Heart right ventricle (tissue), 16 donors: ENCODE measurements around the gene ANK3. TPM values are rescaled to one million over a fixed set of nuclear protein-coding genes. Genes with fewer than 3 reads are reported as not detected.

ENCODE experiments used
- ATAC-seq, 8 donors: fragments of 200-7000 bp; cut with Tn5 transposase; one replicate each; pipeline ENCODE4 v1.9.1; 2020; ENCODE audit warnings: mild to moderate bottlenecking in 8 of 8, moderate library complexity in 8 of 8, moderate number of reproducible peaks in 1 of 8
- DNase-seq, 2 donors: peaks; one replicate each; pipeline ENCODE4 v3.0.0-alpha.2; 2020
- H3K27ac ChIP-seq, 10 donors: fragments of 200-600 bp; sonication (generic) in 2 of 10; one replicate each; pipeline versions ENCODE4 v1.5.0 to v1.8.0; 2020 to 2022; ENCODE audit warnings: mild to moderate bottlenecking in 3 of 10
- H3K27me3 ChIP-seq, 7 donors: fragments of 200-600 bp; one replicate each; pipeline ENCODE4 v1.8.0; 2021 to 2022; ENCODE audit warnings: mild to moderate bottlenecking in 2 of 7
- H3K36me3 ChIP-seq, 9 donors: fragments of 200-600 bp; sonication (generic) in 1 of 9; one replicate each; pipeline versions ENCODE4 v1.5.0 to v1.8.0; 2020 to 2022; ENCODE audit warnings: mild to moderate bottlenecking in 2 of 9
- H3K4me1 ChIP-seq, 9 donors: fragments of 200-600 bp; sonication (generic) in 1 of 9; one replicate each; pipeline versions ENCODE4 v1.5.0 to v1.8.0; 2020 to 2022; ENCODE audit warnings: mild to moderate bottlenecking in 4 of 9
- H3K4me3 ChIP-seq, 10 donors: fragments of 200-600 bp; sonication (generic) in 2 of 10; one replicate each; pipeline versions ENCODE4 v1.5.0 to v1.8.0; 2020 to 2022; ENCODE audit warnings: mild to moderate bottlenecking in 7 of 10, moderate library complexity in 2 of 10
- H3K9me3 ChIP-seq, 11 donors: fragments of 200-600 bp in 10 of 11; sonication (generic) in 2 of 11; one replicate each; pipeline versions ENCODE4 v1.5.0 to v1.8.0; 2013 to 2022; ENCODE audit warnings: mild to moderate bottlenecking in 2 of 11, control low read depth in 1 of 11, moderate library complexity in 1 of 11
- WGBS, 2 donors: extraction: QIAGEN DNeasy Blood & Tissue Kit; methylation state at CpG; one replicate each; pipeline ENCODE4 v1.1.7; 2013; ENCODE audit warnings: inconsistent platforms in 1 of 2; 5-methylcytosine and 5-hydroxymethylcytosine counted together
- intact Hi-C, 10 donors: fragments of 100-400 bp; cut with DNase I; formaldehyde crosslinking; loops; one replicate each; pipeline versions ENCODE4 v1.11.1 to v1.14.2; 2022
- polyA plus RNA-seq, 2 donors: library from polyadenylated mRNA; stranded (reverse); fragments of 200-250 nt; gene quantifications; one replicate each; pipeline ENCODE4 v1.2.3, GENCODE V29; 2013
- total RNA-seq, 10 donors: library from RNA; stranded (reverse); fragmentation: NEBNext Ultra II Directional in 3 of 10; extraction: Animal tissue kit (Norgen Biotek cat#: 25700) in 3 of 10; gene quantifications; one replicate each; pipeline versions ENCODE4 v1.2.1 to v1.2.4, GENCODE V29; 2021 to 2023
- TF ChIP-seq, protein P1 (sequence below), 9 donors: fragments of 200-600 bp; sonication (generic) in 2 of 9; IDR thresholded peaks; one replicate each; pipeline versions ENCODE4 v1.5.0 to v1.8.0; 2021 to 2022; ENCODE audit warnings: antibody characterized with exemption in 9 of 9, mild to moderate bottlenecking in 5 of 9, moderate library complexity in 1 of 9
- donor health status: Arrhythmogenic right ventricular cardiomyopathy.
- donor health status: ischemic (EF 13 %, LVEDD 7.1; RV severe dilation, severe dysfunction).
- donor health status: healthy with polysubstance abuse.
- donor health status: DM: no; HTN: yes; CAD: no.
- donor health status: DM: no; HTN: no; CAD: no.
- donor health status: ischemic (EF 25% LVEDD 6.9; RV normal size, moderate dysfunction).
- donor health status: ischemic (EF 25% LVEDD 5.7; RV mildly dilated, moderate dysfunction).
- donor health status: healthy.
- donor health status: DM: yes; HTN: yes; CAD: no.
- donor health status: Ischemic cardiomyopathy.
- donor health status: ischemic (EF 35%, LVEDD 5.7; RV mildly dilated, moderate dysfunction).
- donor health status: nonischemic (EF 11% LVEDD 7.7; RV severe dilation, severe dysfunction).
- donor health status: DM: yes; HTN: yes; CAD: no.
- donor health status: PGD.
- donor health status: ischemic (EF 29% LVEDD 5.4; RV normal size, mild dysfunction).
- donor health status: nonischemic (EF 23%, LVEDD 6.1; RV moderate dilation, normal function).

Gene ANK3
- total and polyA plus RNA-seq, 12 donors: 34.4 to 287 (median 245) TPM

GRCh38 chr10:60430017-60430416 is 40.3 kb upstream of the ANK3 start:
- WGBS, 2 donors: 95 to 98% methylated on average over 1 of the region's 1 CpG
- no peak for DNase-seq
- TF ChIP-seq, protein P1, sequence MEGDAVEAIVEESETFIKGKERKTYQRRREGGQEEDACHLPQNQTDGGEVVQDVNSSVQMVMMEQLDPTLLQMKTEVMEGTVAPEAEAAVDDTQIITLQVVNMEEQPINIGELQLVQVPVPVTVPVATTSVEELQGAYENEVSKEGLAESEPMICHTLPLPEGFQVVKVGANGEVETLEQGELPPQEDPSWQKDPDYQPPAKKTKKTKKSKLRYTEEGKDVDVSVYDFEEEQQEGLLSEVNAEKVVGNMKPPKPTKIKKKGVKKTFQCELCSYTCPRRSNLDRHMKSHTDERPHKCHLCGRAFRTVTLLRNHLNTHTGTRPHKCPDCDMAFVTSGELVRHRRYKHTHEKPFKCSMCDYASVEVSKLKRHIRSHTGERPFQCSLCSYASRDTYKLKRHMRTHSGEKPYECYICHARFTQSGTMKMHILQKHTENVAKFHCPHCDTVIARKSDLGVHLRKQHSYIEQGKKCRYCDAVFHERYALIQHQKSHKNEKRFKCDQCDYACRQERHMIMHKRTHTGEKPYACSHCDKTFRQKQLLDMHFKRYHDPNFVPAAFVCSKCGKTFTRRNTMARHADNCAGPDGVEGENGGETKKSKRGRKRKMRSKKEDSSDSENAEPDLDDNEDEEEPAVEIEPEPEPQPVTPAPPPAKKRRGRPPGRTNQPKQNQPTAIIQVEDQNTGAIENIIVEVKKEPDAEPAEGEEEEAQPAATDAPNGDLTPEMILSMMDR (IDR thresholded peaks at IDR 0.05): no peak
- H3K9me3 ChIP-seq: no peaks in the 10 kb centered on the region
- ATAC-seq: peak in 5 of 8 donors; percentile 58 to 74 (median 63)
- no peak overlapping the region for H3K27ac ChIP-seq
- peaks cover 0 to 50% (median 31%) of the 10 kb centered on the region in 9 donors for H3K4me1 ChIP-seq
- H3K4me3 ChIP-seq: no peak overlapping the region
- H3K36me3 ChIP-seq: no peaks in the 10 kb centered on the region
- intact Hi-C loops: loop anchor here (5.0 to 10.0 kb wide), 12 partner anchors 135 to 805 kb away; no protein-coding TSS in a partner anchor
- no peaks in the 10 kb centered on the region for H3K27me3 ChIP-seq

DNA sequence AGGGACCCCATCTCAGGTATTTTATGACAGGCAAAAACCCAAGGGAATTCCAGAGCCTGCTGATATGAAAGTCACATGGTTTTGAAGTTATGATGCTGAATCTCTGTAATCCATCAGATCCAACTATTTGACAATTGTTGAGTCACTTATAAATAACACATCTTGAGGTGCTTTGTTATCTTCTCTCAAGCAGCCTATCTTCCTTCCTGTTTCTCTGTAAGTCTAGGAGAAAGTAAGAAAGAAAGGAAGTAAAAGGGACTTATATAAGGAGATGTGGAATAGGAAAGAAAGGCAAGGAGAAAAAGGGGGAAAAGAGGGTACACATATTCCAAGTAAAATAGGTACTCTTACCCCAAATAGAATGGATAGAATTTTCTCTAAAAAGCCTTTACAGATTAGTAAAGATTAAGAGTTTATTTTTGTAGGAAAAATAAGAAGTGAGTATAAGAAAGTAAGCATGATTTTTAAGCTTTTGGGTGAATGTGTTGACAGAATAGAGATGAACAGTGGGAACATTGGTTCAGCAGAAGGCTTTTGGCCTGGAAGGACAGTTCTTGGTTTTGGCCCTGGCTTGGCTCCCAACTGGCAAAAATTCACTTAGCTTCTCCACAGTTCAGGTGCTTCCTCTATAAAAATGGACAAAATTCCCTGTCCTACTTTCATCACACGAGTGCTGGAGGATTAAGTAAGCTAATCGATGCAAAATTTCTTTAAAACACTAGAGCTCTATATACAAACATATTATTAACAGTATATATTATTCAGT is 39.6 kb upstream of the ANK3 start:
- Histone ChIP-seq H3K27ac (peak overlapping the region in 1 of 10 donors; percentile 4), H3K4me3 (no peak overlapping the region), H3K4me1 (peaks cover 0 to 49% (median 31%) of the 10 kb centered on the region in 9 donors), H3K27me3 (no peaks in the 10 kb centered on the region), H3K36me3 (no peaks in the 10 kb centered on the region), H3K9me3 (no peaks in the 10 kb centered on the region)
- TF ChIP-seq, protein P1 (IDR thresholded peaks at IDR 0.05): no peak
- ATAC-seq (no peak), DNase-seq (no peak)
- intact Hi-C loops: loop anchor here in 1 of 10 donors (10.0 kb wide), 1 partner anchor 124 kb away; no protein-coding TSS in a partner anchor
- WGBS, 2 donors: 58 to 61% methylated on average over 2 of the region's 2 CpGs

DNA sequence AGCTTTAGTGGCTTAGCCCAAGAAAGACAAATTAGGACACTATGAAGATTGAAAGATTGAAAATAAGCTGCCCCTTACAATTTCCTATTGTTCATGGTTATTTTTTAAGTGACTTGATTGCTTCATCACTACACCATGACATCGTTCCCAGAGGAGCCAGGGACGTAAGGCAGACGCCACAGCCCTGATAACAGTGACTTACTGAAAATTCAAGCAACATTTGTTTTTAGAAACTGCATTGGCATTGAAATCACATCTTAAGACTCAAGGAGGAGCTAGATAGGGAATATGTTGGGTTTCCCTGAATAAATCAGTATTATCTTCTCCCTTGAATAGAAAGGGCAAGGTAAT is 38.7 kb upstream of the ANK3 start:
- no peak for DNase-seq
- Histone ChIP-seq H3K4me1 (peaks cover 0 to 41% (median 28%) of the 10 kb centered on the region in 9 donors), H3K27me3 (no peaks in the 10 kb centered on the region), H3K36me3 (no peaks in the 10 kb centered on the region), H3K4me3 (no peak overlapping the region), H3K27ac (no peak overlapping the region), H3K9me3 (no peaks in the 10 kb centered on the region)
- ATAC-seq: peak in 2 of 8 donors; percentile 47 to 57
- intact Hi-C loops: loop anchor here in 1 of 10 donors (10.0 kb wide), 1 partner anchor 124 kb away; no protein-coding TSS in a partner anchor
- 54 to 58% methylated on average over 3 of the region's 3 CpGs for WGBS, 2 donors
- TF ChIP-seq, protein P1 (IDR thresholded peaks at IDR 0.05): no peak

GRCh38 chr10:60427709-60428386 is 38.2 kb upstream of the ANK3 start:
- Histone ChIP-seq H3K4me1 (peaks cover 0 to 41% (median 28%) of the 10 kb centered on the region in 9 donors), H3K27me3 (no peaks in the 10 kb centered on the region), H3K27ac (no peak overlapping the region), H3K4me3 (no peak overlapping the region), H3K9me3 (no peaks in the 10 kb centered on the region), H3K36me3 (no peaks in the 10 kb centered on the region)
- intact Hi-C loops: loop anchor here in 1 of 10 donors (10.0 kb wide), 1 partner anchor 123 kb away; no protein-coding TSS in a partner anchor
- WGBS, 2 donors: 79 to 85% methylated on average over 3 of the region's 3 CpGs
- TF ChIP-seq, protein P1 (IDR thresholded peaks at IDR 0.05): no peak
- no peak for ATAC-seq
- DNase-seq: no peak
